Heart right ventricle (tissue), 16 donors: ENCODE measurements around the gene ADAM12. TPM values are rescaled to one million over a fixed set of nuclear protein-coding genes. Genes with fewer than 3 reads are reported as not detected.

Experiments
- ATAC-seq, 8 donors: fragments of 200-7000 bp; cut with Tn5 transposase; one replicate each; pipeline ENCODE4 v1.9.1; 2020; ENCODE audit warnings: mild to moderate bottlenecking in 8 of 8, moderate library complexity in 8 of 8, moderate number of reproducible peaks in 1 of 8
- DNase-seq, 2 donors: peaks; one replicate each; pipeline ENCODE4 v3.0.0-alpha.2; 2020
- H3K27ac ChIP-seq, 10 donors: fragments of 200-600 bp; sonication (generic) in 2 of 10; one replicate each; pipeline versions ENCODE4 v1.5.0 to v1.8.0; 2020 to 2022; ENCODE audit warnings: mild to moderate bottlenecking in 3 of 10
- H3K27me3 ChIP-seq, 7 donors: fragments of 200-600 bp; one replicate each; pipeline ENCODE4 v1.8.0; 2021 to 2022; ENCODE audit warnings: mild to moderate bottlenecking in 2 of 7
- H3K36me3 ChIP-seq, 9 donors: fragments of 200-600 bp; sonication (generic) in 1 of 9; one replicate each; pipeline versions ENCODE4 v1.5.0 to v1.8.0; 2020 to 2022; ENCODE audit warnings: mild to moderate bottlenecking in 2 of 9
- H3K4me1 ChIP-seq, 9 donors: fragments of 200-600 bp; sonication (generic) in 1 of 9; one replicate each; pipeline versions ENCODE4 v1.5.0 to v1.8.0; 2020 to 2022; ENCODE audit warnings: mild to moderate bottlenecking in 4 of 9
- H3K4me3 ChIP-seq, 10 donors: fragments of 200-600 bp; sonication (generic) in 2 of 10; one replicate each; pipeline versions ENCODE4 v1.5.0 to v1.8.0; 2020 to 2022; ENCODE audit warnings: mild to moderate bottlenecking in 7 of 10, moderate library complexity in 2 of 10
- H3K9me3 ChIP-seq, 11 donors: fragments of 200-600 bp in 10 of 11; sonication (generic) in 2 of 11; one replicate each; pipeline versions ENCODE4 v1.5.0 to v1.8.0; 2013 to 2022; ENCODE audit warnings: mild to moderate bottlenecking in 2 of 11, control low read depth in 1 of 11, moderate library complexity in 1 of 11
- WGBS, 2 donors: extraction: QIAGEN DNeasy Blood & Tissue Kit; methylation state at CpG; one replicate each; pipeline ENCODE4 v1.1.7; 2013; ENCODE audit warnings: inconsistent platforms in 1 of 2; 5-methylcytosine and 5-hydroxymethylcytosine counted together
- intact Hi-C, 10 donors: fragments of 100-400 bp; cut with DNase I; formaldehyde crosslinking; loops; one replicate each; pipeline versions ENCODE4 v1.11.1 to v1.14.2; 2022
- polyA plus RNA-seq, 2 donors: library from polyadenylated mRNA; stranded (reverse); fragments of 200-250 nt; gene quantifications; one replicate each; pipeline ENCODE4 v1.2.3, GENCODE V29; 2013
- total RNA-seq, 10 donors: library from RNA; stranded (reverse); fragmentation: NEBNext Ultra II Directional in 3 of 10; extraction: Animal tissue kit (Norgen Biotek cat#: 25700) in 3 of 10; gene quantifications; one replicate each; pipeline versions ENCODE4 v1.2.1 to v1.2.4, GENCODE V29; 2021 to 2023
- TF ChIP-seq, protein P1 (sequence below), 9 donors: fragments of 200-600 bp; sonication (generic) in 2 of 9; IDR thresholded peaks; one replicate each; pipeline versions ENCODE4 v1.5.0 to v1.8.0; 2021 to 2022; ENCODE audit warnings: antibody characterized with exemption in 9 of 9, mild to moderate bottlenecking in 5 of 9, moderate library complexity in 1 of 9
- donor health status: Arrhythmogenic right ventricular cardiomyopathy.
- donor health status: ischemic (EF 13 %, LVEDD 7.1; RV severe dilation, severe dysfunction).
- donor health status: healthy with polysubstance abuse.
- donor health status: DM: no; HTN: yes; CAD: no.
- donor health status: DM: no; HTN: no; CAD: no.
- donor health status: ischemic (EF 25% LVEDD 6.9; RV normal size, moderate dysfunction).
- donor health status: ischemic (EF 25% LVEDD 5.7; RV mildly dilated, moderate dysfunction).
- donor health status: healthy.
- donor health status: DM: yes; HTN: yes; CAD: no.
- donor health status: Ischemic cardiomyopathy.
- donor health status: ischemic (EF 35%, LVEDD 5.7; RV mildly dilated, moderate dysfunction).
- donor health status: nonischemic (EF 11% LVEDD 7.7; RV severe dilation, severe dysfunction).
- donor health status: DM: yes; HTN: yes; CAD: no.
- donor health status: PGD.
- donor health status: ischemic (EF 29% LVEDD 5.4; RV normal size, mild dysfunction).
- donor health status: nonischemic (EF 23%, LVEDD 6.1; RV moderate dilation, normal function).

Gene ADAM12
- total and polyA plus RNA-seq, 12 donors: 0.07 to 6.9 (median 0.47) TPM

DNA sequence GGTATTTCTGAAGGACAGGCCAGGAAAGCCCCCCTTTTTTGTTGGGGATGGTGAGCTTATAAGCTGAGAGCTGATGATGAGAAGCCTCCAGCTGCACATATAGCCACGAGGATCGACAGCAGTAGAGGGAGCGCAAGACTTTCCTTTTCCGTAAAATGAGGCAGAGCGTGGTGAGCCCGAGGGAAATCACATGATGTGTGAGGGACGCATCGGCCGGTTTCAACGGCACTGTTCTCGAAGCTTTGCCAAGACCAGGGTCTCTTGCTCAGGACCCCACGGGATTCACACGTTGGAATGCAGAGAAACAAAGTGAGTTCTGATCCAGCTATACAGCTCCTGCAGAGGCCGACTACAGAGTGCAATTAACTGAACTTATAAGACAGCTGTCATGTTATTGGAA is 55.7 kb downstream of the ADAM12 start:
- Histone ChIP-seq H3K27me3 (peaks cover 0 to 4% (median 0%) of the 10 kb centered on the region in 7 donors), H3K4me1 (no peaks in the 10 kb centered on the region), H3K36me3 (no peaks in the 10 kb centered on the region), H3K9me3 (no peaks in the 10 kb centered on the region), H3K4me3 (no peak overlapping the region), H3K27ac (no peak overlapping the region)
- WGBS, 2 donors: 84% methylated on average over 14 of the region's 14 CpGs
- DNase-seq: no peak
- intact Hi-C loops: no loop called here
- ATAC-seq: no peak
- TF ChIP-seq, protein P1, sequence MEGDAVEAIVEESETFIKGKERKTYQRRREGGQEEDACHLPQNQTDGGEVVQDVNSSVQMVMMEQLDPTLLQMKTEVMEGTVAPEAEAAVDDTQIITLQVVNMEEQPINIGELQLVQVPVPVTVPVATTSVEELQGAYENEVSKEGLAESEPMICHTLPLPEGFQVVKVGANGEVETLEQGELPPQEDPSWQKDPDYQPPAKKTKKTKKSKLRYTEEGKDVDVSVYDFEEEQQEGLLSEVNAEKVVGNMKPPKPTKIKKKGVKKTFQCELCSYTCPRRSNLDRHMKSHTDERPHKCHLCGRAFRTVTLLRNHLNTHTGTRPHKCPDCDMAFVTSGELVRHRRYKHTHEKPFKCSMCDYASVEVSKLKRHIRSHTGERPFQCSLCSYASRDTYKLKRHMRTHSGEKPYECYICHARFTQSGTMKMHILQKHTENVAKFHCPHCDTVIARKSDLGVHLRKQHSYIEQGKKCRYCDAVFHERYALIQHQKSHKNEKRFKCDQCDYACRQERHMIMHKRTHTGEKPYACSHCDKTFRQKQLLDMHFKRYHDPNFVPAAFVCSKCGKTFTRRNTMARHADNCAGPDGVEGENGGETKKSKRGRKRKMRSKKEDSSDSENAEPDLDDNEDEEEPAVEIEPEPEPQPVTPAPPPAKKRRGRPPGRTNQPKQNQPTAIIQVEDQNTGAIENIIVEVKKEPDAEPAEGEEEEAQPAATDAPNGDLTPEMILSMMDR (IDR thresholded peaks at IDR 0.05): no peak

DNA sequence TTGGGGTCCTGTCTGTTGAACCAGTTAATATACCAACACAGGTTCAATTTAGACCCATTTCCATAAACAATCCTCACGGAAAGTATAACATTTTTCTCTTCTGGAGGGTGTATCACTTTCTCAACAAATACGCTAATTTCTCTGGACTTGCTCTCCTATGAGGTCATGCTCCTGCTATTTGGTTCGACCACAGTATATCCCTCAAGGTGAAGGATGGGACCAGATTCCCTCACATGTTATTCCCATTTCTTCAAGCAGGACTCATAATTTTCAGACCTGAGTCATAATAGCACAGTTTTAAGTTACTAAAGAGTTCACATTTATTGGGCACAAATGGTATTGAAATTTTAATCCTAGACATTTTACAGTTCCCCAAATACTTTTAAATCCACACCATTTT is 57.2 kb downstream of the ADAM12 start:
- TF ChIP-seq, protein P1 (IDR thresholded peaks at IDR 0.05): no peak
- H3K4me3 ChIP-seq: no peak overlapping the region
- no peak overlapping the region for H3K27ac ChIP-seq
- intact Hi-C loops: no loop called here
- H3K27me3 ChIP-seq: peaks cover 0 to 4% (median 0%) of the 10 kb centered on the region in 7 donors
- no peak for ATAC-seq
- whole genome bisulfite sequencing, 2 donors: 87 to 91% methylated on average over 3 of the region's 3 CpGs
- peaks cover 0 to 6% (median 0%) of the 10 kb centered on the region in 9 donors for H3K36me3 ChIP-seq
- H3K9me3 ChIP-seq: no peaks in the 10 kb centered on the region
- DNase-seq: no peak
- no peaks in the 10 kb centered on the region for H3K4me1 ChIP-seq

DNA sequence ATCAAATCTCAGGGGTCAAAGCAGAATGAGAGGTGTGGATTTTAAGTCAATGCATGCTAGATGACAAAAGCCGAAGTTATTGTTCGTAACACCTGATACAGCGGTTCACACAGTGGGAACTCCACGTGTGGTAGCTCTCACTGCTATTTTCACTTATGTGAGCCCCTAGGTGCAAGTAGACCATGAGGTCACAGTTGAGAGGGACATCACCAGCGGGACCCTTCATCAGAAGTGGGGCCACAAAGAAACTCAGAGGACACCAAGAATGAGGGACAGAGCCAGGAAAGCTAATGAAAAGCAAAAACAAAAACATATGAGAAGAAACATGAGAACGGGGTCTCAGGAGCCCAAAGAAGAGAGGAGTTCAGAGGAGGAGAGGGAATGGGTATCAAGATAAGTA is 63.5 kb downstream of the ADAM12 start:
- intact Hi-C loops: no loop called here
- H3K4me1 ChIP-seq: no peaks in the 10 kb centered on the region
- H3K36me3 ChIP-seq: peaks cover 0 to 6% (median 0%) of the 10 kb centered on the region in 9 donors
- ATAC-seq: no peak
- peaks cover 0 to 3% (median 0%) of the 10 kb centered on the region in 7 donors for H3K27me3 ChIP-seq
- TF ChIP-seq, protein P1 (IDR thresholded peaks at IDR 0.05): no peak
- no peak overlapping the region for H3K27ac ChIP-seq
- 87 to 93% methylated on average over 6 of the region's 6 CpGs for WGBS, 2 donors
- H3K4me3 ChIP-seq: no peak overlapping the region
- H3K9me3 ChIP-seq: no peaks in the 10 kb centered on the region
- no peak for DNase-seq

GRCh38 chr10:126321440-126321839 is 66.8 kb downstream of the ADAM12 start:
- TF ChIP-seq, protein P1 (IDR thresholded peaks at IDR 0.05): no peak
- Histone ChIP-seq H3K9me3 (no peaks in the 10 kb centered on the region), H3K27ac (no peak overlapping the region), H3K27me3 (peaks cover 0 to 4% (median 0%) of the 10 kb centered on the region in 7 donors), H3K4me1 (no peaks in the 10 kb centered on the region), H3K36me3 (peaks cover 0 to under 1% (median 0%) of the 10 kb centered on the region in 9 donors), H3K4me3 (no peak overlapping the region)
- whole genome bisulfite sequencing, 2 donors: 42 to 43% methylated on average over 5 of the region's 5 CpGs
- intact Hi-C loops: no loop called here
- no peak for ATAC-seq
- DNase-seq: no peak
